HL-60 (cell line): ENCODE results near the gene GLP1R.

ENCODE experiments used
- DNase-seq, 2 experiments: peaks; one replicate each; pipeline ENCODE4 v3.0.0-alpha.2; 2010 to 2020; ENCODE audit warnings: low read depth in 1 of 2, low spot score in 1 of 2
- H3K27ac ChIP-seq: fragments of 250-450 bp; sonication (Bioruptor Pico); replicated peaks from 2 replicates; pipeline ENCODE4 v1.5.1; 2020; ENCODE audit warnings: mild to moderate bottlenecking, moderate library complexity
- H3K27me3 ChIP-seq: fragments of 250-450 bp; sonication (Bioruptor Pico); 2 replicates; pipeline ENCODE4 v1.5.1; 2021; ENCODE audit warnings: mild to moderate bottlenecking, moderate library complexity; ENCODE audit not compliant: insufficient read depth, poor library complexity, severe bottlenecking
- H3K4me3 ChIP-seq: replicated peaks from 2 replicates; pipeline ENCODE4 v1.5.1; 2011; ENCODE audit warnings: mild to moderate bottlenecking, control low read depth, low read length; ENCODE audit not compliant: insufficient read depth
- GABPA ChIP-seq: IDR thresholded peaks from 2 replicates; pipeline ENCODE4 v1.6.1; 2012; ENCODE audit warnings: low read depth
- POLR2AphosphoS5 ChIP-seq: IDR thresholded peaks from 2 replicates; pipeline ENCODE4 v1.6.1; 2012; ENCODE audit warnings: low read depth
- REST ChIP-seq: IDR thresholded peaks from 2 replicates; pipeline ENCODE4 v1.6.1; 2012; ENCODE audit warnings: low read depth; ENCODE audit not compliant: insufficient replicate concordance
- SPI1 ChIP-seq: IDR thresholded peaks from 2 replicates; pipeline ENCODE4 v1.6.1; 2012; ENCODE audit warnings: low read depth, mild to moderate bottlenecking, borderline replicate concordance
- TF ChIP-seq, protein P1 (sequence below): IDR thresholded peaks from one replicate; pipeline ENCODE4 v1.5.1; 2011; ENCODE audit warnings: low read length, control low read depth, inconsistent platforms; ENCODE audit not compliant: insufficient read depth

GLP1R gene

GRCh38 chr6:39018103-39018502 lies 30.5 kb upstream of the GLP1R start:
- TF ChIP-seq, protein P1, sequence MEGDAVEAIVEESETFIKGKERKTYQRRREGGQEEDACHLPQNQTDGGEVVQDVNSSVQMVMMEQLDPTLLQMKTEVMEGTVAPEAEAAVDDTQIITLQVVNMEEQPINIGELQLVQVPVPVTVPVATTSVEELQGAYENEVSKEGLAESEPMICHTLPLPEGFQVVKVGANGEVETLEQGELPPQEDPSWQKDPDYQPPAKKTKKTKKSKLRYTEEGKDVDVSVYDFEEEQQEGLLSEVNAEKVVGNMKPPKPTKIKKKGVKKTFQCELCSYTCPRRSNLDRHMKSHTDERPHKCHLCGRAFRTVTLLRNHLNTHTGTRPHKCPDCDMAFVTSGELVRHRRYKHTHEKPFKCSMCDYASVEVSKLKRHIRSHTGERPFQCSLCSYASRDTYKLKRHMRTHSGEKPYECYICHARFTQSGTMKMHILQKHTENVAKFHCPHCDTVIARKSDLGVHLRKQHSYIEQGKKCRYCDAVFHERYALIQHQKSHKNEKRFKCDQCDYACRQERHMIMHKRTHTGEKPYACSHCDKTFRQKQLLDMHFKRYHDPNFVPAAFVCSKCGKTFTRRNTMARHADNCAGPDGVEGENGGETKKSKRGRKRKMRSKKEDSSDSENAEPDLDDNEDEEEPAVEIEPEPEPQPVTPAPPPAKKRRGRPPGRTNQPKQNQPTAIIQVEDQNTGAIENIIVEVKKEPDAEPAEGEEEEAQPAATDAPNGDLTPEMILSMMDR = no peak
- no peak for TF ChIP-seq SPI1
- TF ChIP-seq GABPA = no peak
- no peak for TF ChIP-seq REST
- no peak for DNase-seq
- H3K4me3 ChIP-seq = no peak overlapping the region
- H3K27me3 ChIP-seq = no peaks in the 10 kb centered on the region
- H3K27ac ChIP-seq = no peak overlapping the region

DNA sequence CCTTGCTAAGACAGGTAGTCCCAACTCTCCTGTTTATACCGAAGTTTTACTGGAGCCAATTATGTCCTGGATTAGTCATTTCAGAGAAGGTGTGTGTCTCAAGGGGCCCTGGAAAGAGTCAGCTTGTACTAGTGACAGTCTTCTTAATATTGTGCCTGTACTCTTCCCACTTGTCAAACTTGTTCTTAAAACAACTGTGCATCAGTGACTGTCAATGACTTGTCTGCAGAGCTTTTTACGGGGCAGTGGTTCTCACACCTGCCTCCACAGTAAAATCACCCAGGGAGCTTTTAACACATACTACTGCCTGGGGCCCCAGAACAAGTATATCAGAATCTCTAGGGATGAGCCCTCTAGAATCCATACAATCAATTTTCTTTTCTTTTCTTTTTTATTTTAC lies 28.4 kb upstream of the GLP1R start:
- Histone ChIP-seq H3K27me3 (no peaks in the 10 kb centered on the region), H3K27ac (no peak overlapping the region), H3K4me3 (no peak overlapping the region)
- TF ChIP-seq SPI1 = no peak
- TF ChIP-seq REST = no peak
- no peak for TF ChIP-seq GABPA
- TF ChIP-seq, protein P1 = no peak
- no peak for TF ChIP-seq POLR2AphosphoS5
- DNase-seq = no peak

DNA sequence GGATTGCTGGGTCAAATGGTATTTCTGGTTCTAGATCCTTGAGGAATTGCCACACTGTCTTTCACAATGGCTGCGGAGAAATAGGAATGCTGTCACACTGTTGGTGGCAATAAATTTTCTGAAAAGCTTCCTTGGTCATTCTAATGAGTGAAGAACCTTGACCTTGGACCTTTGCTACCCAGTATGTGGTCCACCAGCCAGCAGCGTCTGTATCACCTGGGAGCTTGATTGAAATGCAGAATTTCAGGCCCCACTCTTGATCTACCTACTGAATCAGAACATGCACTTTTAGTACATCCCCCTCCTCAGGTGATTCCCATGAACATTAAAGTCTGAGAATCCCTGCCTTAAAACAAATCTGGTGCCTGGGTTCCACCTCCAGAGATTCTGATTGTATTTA lies 27.5 kb upstream of the GLP1R start:
- TF ChIP-seq SPI1 = no peak
- TF ChIP-seq, protein P1 = no peak
- TF ChIP-seq REST = no peak
- TF ChIP-seq POLR2AphosphoS5 = no peak
- TF ChIP-seq GABPA = no peak
- DNase-seq = no peak
- Histone ChIP-seq H3K27me3 (peaks cover 3% of the 10 kb centered on the region), H3K4me3 (no peak overlapping the region), H3K27ac (no peak overlapping the region)
